Panc1 (cell line): Measurements from ENCODE around the gene PADI2. TPM values are rescaled to one million over a fixed set of nuclear protein-coding genes. Genes with fewer than 3 reads are reported as not detected.

Source experiments
- ATAC-seq: fragments of 200-7000 bp; cut with Tn5 transposase; 2 replicates; pipeline ENCODE4 v1.9.1; 2020; ENCODE audit warnings: mild to moderate bottlenecking, moderate library complexity
- BruUV-seq: library from RNA; stranded (reverse); fragments of 400-500 nt; replicated peaks from 2 replicates; lab custom pipeline; 2021; lab: Mats Ljungman, UMichigan
- CTCF ChIA-PET: fragments of 300-600 bp; sonication (Branson Sonifier 250); formaldehyde crosslinking; loops from one replicate; lab custom pipeline; 2022; ENCODE audit warnings: antibody characterized with exemption; lab: Charles Lee
- POLR2A ChIA-PET: fragments of 300-600 bp; sonication (Branson Sonifier 250); formaldehyde crosslinking; loops from one replicate; lab custom pipeline; 2022; ENCODE audit warnings: antibody characterized with exemption; lab: Charles Lee
- DNase-seq: peaks from one replicate; pipeline ENCODE4 v3.0.0-alpha.2; 2010; ENCODE audit warnings: low read depth, low spot score
- H3K27ac ChIP-seq: 2 replicates; pipeline ENCODE4 v1.5.1; 2011; ENCODE audit warnings: mild to moderate bottlenecking, low read length, inconsistent platforms
- H3K27me3 ChIP-seq: fragments of 200-500 bp; sonication (Bioruptor generic); 2 replicates; pipeline ENCODE4 v1.6.0; 2014; ENCODE audit warnings: low read length, inconsistent platforms; ENCODE audit not compliant: control insufficient read depth, insufficient read depth
- H3K36me3 ChIP-seq: fragments of 200-500 bp; sonication (Bioruptor generic); 2 replicates; pipeline ENCODE4 v1.5.1; 2014; ENCODE audit warnings: inconsistent platforms, mild to moderate bottlenecking, low read length, moderate library complexity; ENCODE audit not compliant: control insufficient read depth, insufficient read depth
- H3K4me1 ChIP-seq: 2 replicates; pipeline ENCODE4 v1.5.1; 2011; ENCODE audit warnings: inconsistent platforms, mild to moderate bottlenecking, low read length, moderate library complexity; ENCODE audit not compliant: control insufficient read depth, insufficient read depth
- H3K4me3 ChIP-seq, 2 experiments: 2 replicates each; pipeline ENCODE4 v1.5.1; 2011 to 2012; ENCODE audit warnings: low read depth in 2 of 2, low read length in 2 of 2, mild to moderate bottlenecking in 2 of 2, inconsistent platforms in 1 of 2, moderate library complexity in 1 of 2
- H3K9me3 ChIP-seq: fragments of 200-500 bp; sonication (Bioruptor generic); 2 replicates; pipeline ENCODE4 v1.5.1; 2014; ENCODE audit warnings: low read depth, mild to moderate bottlenecking, inconsistent platforms, low read length, moderate library complexity; ENCODE audit not compliant: control insufficient read depth, insufficient read depth
- CTCF ChIP-seq: fragments of 450-650 bp; IDR thresholded peaks from 2 replicates; pipeline ENCODE4 v1.5.1; 2017; ENCODE audit warnings: mild to moderate bottlenecking
- POLR2AphosphoS5 ChIP-seq: IDR thresholded peaks from 2 replicates; pipeline ENCODE4 v1.6.1; 2012; ENCODE audit warnings: mild to moderate bottlenecking, low read depth, low read length, moderate library complexity
- SIN3A ChIP-seq: IDR thresholded peaks from 2 replicates; pipeline ENCODE4 v1.6.1; 2012; ENCODE audit warnings: low read depth, mild to moderate bottlenecking, low read length, moderate library complexity, borderline replicate concordance; ENCODE audit not compliant: insufficient read depth
- TCF7L2 ChIP-seq: IDR thresholded peaks from 2 replicates; pipeline ENCODE4 v1.6.1; 2011; ENCODE audit warnings: mild to moderate bottlenecking, low read depth, low read length, inconsistent platforms
- in situ Hi-C: cut with HindIII; loops from 2 replicates; pipeline ENCODE4 v1.10.0; 2016; ENCODE audit warnings: low sequenced_read_pairs, low pct_unique_long_range_greater_than_20kb
- intact Hi-C: fragments of 100-400 bp; cut with micrococcal nuclease; formaldehyde crosslinking; loops from one replicate; pipeline ENCODE4 v1.10.0; 2022; ENCODE audit not compliant: unreplicated experiment
- total RNA-seq: library from RNA; stranded (reverse); gene quantifications from one replicate; pipeline ENCODE4 v1.2.1, GENCODE V29; 2021; ENCODE audit not compliant: unreplicated experiment
- TF ChIP-seq, protein P1 (sequence below), 2 experiments: IDR thresholded peaks; 2 replicates each; pipeline ENCODE4 v1.6.1; 2011 to 2012; ENCODE audit warnings: low read depth in 2 of 2, control low read depth in 1 of 2, low read length in 1 of 2, mild to moderate bottlenecking in 1 of 2, moderate library complexity in 1 of 2; ENCODE audit not compliant: insufficient read depth in 1 of 2

The PADI2 gene
- total RNA-seq, 1 experiment from 2014 or later: 507 TPM

DNA sequence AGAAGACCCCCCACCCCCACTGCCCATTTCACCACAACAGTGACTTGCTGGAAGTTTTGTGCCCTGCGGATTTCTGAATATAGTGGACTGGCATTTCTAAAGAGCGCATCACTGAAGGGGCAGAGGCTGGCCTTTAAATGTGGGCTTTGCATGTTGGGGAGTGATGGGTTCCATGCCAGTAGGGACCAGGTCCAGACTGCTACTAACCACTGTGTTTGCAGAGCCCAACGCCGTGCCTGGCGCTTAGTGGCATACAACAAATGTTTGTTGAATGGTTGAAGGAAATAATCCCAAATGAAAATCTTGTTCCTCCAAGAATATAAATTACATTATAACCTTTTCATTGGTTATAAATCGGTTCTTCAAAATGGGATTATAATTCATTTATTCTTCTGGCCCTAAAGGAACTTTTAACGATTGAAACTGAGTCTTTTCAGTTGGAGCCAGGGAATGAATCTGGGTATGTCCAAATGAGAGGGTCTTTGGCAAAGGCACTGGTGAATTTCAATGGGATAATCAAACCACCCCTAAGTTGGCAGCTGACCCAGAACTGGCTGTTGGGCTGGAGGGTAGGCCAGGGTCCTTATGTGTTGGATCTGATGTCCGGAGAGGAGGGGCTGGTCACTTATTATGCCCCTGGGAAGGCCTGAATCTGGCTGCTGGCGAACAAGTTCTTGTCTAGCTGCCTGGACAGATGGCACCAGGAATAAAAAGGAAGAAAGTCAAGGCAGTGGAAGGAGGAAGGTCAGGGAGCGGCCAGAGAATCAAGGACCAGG is 51.6 kb downstream of the PADI2 start:
- Histone ChIP-seq H3K4me1 (no peaks in the 10 kb centered on the region), H3K27ac (no peak overlapping the region), H3K27me3 (no peaks in the 10 kb centered on the region), H3K36me3 (no peaks in the 10 kb centered on the region), H3K4me3 (no peak overlapping the region), H3K9me3 (no peaks in the 10 kb centered on the region; the same call in 1 of the 2 replicates)
- DNase-seq (no peak), ATAC-seq (no peak)
- BruUV-seq: TSS peak; percentile 88
- CTCF ChIA-PET: no interaction called here
- POLR2A ChIA-PET: no interaction called here
- intact Hi-C loops: no loop called here
- in situ Hi-C loops: no loop called here
- peak; percentile 7; the same call in 1 of the 2 replicates for TF ChIP-seq POLR2AphosphoS5
- TF ChIP-seq TCF7L2: no peak
- no peak for TF ChIP-seq CTCF
- no peak for TF ChIP-seq SIN3A
- TF ChIP-seq, protein P1, sequence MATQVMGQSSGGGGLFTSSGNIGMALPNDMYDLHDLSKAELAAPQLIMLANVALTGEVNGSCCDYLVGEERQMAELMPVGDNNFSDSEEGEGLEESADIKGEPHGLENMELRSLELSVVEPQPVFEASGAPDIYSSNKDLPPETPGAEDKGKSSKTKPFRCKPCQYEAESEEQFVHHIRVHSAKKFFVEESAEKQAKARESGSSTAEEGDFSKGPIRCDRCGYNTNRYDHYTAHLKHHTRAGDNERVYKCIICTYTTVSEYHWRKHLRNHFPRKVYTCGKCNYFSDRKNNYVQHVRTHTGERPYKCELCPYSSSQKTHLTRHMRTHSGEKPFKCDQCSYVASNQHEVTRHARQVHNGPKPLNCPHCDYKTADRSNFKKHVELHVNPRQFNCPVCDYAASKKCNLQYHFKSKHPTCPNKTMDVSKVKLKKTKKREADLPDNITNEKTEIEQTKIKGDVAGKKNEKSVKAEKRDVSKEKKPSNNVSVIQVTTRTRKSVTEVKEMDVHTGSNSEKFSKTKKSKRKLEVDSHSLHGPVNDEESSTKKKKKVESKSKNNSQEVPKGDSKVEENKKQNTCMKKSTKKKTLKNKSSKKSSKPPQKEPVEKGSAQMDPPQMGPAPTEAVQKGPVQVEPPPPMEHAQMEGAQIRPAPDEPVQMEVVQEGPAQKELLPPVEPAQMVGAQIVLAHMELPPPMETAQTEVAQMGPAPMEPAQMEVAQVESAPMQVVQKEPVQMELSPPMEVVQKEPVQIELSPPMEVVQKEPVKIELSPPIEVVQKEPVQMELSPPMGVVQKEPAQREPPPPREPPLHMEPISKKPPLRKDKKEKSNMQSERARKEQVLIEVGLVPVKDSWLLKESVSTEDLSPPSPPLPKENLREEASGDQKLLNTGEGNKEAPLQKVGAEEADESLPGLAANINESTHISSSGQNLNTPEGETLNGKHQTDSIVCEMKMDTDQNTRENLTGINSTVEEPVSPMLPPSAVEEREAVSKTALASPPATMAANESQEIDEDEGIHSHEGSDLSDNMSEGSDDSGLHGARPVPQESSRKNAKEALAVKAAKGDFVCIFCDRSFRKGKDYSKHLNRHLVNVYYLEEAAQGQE (IDR thresholded peaks at IDR 0.05; ENCODE audit: insufficient read depth in 1 of 2, low read depth in 2 of 2, low read length in 1 of 2): no peak

- Histone ChIP-seq H3K36me3 (no peaks in the 10 kb centered on the region), H3K9me3 (no peaks in the 10 kb centered on the region; the same call in 1 of the 2 replicates), H3K4me3 (no peak overlapping the region), H3K27ac (no peak overlapping the region), H3K4me1 (no peaks in the 10 kb centered on the region), H3K27me3 (no peaks in the 10 kb centered on the region)
- ChIA-PET POLR2A (no interaction called here), CTCF (no interaction called here)
- ATAC-seq: no peak
- DNase-seq: no peak
- BruUV-seq: no TSS peak
- in situ Hi-C loops (no loop called here), intact Hi-C loops (no loop called here)
- TF ChIP-seq CTCF: no peak
- peak; percentile 45; the same call in 1 of the 2 replicates for TF ChIP-seq POLR2AphosphoS5
Observed at GRCh38 chr1:17067069-17067426, 52.2 kb downstream of the PADI2 start.
